ENCODE measurements around the gene AKNA.
A peak's percentile ranks its signal among the peaks of the same experiment; 100 is the strongest.

AKNA gene

DNA sequence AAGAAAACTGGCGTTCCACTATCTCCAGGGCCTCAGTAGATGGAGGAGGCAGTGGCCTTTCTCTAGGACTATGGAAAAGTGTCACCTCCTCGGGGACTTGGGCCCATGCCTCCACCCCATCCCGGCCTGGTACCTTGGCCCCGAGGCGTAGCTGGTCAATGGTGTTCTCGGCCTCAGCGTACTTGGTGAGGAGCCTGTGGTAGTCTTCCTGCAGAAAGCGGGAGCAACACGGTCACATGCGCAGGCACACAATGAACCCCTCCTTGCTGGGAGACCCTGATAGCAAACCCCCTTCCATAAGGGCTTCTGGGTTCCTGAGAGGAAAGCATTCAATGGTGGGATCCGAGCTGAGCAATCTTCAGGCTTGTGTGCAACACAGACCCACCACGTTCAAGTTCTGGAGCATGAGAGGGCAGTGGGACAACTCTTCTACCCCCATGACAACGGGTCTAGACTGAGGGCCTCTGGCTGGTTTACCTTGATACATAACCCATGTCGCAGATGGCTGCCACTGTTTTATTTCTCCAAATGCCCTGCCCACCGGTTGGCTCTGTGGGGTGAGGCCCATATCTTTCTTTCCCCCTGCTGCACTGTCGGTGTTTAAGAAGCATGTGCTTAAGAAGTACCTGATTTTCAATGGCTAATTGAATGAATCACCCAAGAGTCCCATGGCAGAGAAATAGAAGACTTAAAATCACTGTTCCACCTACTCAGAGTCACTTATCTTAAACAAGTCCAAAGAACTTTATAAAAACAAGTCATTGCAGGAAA lies 13.6 kb downstream of the AKNA start:
- no peak for DNase-seq

DNA sequence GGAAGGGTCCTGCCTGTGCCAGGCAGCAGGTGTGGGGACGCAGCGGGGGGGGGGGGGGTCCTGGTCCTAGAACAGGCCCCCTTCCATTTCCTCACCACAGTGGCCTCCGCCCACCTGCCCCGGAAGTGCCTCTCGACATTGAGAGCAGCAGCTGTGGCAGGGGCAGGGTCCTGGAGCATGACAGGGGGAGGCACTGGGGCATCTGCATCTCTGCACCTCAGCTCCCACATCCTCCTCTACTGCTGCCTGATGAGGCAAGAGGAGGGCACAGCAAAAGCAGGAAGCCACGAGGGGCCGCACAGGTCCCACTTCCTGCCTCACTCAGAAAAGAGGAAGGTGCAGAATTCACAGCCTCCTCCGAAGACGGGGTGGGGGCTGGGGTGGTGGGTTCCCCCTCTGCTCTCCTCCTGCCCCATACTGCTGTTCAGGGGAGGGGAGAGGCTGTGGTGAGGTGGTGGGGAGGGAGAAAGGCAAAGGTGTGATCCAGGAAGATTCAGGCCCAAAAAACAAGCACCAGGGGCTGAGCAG lies 14.8 kb downstream of the AKNA start:
- DNase-seq, result peak; percentile 88

DNA sequence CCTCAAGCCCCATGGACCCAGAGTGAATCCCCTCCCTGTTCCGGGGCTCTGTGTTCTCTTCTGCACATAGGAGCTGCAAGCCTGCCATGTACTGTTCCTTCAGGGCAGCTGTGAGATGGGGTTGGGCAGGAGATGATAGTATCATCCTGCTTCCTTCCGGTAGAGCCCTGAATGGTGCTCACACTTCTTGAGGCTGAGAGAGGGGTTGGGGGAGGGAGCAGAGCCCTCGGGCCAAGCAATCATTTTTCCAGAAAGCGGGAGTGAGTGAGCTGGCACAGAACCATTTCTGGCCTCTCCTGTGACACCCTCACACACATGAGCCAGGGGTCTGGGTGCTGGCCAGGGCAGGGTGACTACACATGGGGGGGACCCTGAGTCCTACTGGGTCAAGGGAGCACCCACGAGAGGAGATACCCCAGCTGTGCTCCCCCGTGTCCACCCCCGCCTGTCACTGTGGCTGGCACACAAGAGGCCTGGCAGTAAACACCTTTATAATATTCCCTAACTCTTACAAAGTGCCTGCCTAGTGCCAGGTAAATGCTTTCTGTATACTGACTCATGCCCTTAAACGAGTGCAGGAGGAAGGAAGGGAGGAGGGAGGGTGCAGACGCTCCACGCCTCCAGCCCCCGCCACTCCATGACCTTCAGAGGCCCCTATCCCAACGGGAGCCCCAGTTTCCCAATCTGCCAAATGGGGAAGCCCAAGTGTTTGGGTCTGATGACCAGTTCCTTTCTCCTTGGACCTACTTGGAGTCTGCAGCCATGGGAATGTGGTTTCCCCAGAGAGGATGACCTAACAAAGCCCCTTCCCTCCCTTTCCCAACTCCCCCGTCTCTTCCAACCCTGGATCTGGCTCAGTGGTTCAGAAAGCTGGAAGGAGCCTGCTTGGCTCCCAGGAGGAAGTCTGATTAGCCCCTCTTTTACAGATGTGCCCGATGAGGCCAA lies 15.5 kb downstream of the AKNA start:
- peak; percentile 69 for DNase-seq

DNA sequence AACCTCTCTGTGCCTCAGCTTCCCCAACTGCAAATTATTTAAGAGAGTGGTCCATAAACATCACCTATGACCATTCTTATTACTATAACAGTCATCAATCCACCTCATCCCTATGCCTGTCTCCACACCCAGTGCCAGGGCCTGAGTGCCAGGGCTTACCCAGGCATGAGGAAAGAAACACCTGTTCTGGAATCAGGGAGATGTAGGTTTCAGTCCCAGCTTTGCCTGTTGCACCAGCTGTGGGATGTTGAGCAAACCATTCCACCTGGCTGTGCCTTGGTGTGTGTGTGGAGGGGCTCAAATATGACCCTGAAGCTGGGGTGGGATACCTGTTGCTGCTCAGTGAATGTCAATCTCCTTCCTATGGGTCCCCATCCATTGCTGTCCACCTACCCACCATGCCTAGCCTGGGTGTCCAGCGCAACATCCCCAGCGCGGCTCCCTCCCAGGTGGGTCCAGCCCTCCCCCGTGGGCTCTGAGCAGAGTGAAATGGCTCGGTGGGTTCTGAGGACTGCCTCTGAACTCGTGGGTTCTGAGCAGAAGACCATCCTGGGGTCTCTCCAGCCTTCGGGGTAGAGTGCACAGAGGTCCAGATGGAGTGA lies 16.3 kb downstream of the AKNA start:
- no peak for DNase-seq

DNA sequence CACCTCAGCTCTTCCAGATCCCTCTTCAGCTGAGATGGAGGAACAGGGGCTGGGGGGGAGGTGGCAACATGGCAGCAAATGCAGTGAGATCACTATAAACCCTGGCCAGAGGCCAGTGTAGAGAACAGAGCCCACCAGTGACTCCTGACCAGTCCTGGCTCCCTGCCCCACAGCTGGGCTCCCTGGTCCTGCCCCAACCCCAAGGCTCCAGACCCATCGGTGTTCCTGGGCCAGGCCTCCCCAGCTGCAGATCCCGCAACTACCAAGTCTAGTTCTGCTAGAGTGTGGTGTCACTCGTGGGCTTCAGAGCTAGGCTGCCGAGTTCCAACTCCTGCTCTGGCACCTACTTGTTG lies 16.8 kb downstream of the AKNA start:
- no peak for DNase-seq

DNA sequence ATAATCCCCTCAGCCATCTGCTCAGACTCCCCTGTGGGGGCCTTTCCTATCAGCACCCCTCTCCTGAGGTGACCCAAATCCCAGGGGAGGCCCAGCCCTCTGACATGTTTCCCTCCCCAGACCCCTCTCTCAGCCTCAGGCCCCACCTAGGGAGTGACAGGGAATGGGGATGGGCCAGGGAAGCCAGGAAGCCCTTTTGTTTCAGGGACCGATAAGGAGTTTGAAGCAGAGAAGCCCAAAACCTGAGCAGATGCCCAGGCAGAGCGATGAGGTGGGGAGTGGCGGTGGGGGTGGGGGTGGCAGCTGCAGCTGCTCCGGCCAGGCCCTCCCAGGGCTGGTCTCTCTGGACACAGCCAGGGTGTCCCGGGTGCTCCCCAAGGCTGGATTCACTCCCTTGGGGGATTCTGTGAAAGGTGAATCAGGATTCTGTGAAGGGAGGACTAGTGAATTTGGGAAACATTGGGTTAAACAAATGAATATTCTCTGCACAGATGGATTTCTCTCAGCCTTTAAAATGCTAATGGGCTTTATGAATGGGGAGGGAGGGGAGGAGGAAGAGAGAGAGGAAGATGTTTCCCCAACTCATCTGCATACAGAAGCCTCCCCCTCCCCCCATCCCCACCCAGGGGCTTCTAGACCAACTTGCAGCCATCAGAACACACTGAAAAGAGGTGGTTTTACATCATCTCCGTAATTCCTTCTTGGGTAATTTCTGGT lies 17.4 kb downstream of the AKNA start:
- no peak for DNase-seq

DNA sequence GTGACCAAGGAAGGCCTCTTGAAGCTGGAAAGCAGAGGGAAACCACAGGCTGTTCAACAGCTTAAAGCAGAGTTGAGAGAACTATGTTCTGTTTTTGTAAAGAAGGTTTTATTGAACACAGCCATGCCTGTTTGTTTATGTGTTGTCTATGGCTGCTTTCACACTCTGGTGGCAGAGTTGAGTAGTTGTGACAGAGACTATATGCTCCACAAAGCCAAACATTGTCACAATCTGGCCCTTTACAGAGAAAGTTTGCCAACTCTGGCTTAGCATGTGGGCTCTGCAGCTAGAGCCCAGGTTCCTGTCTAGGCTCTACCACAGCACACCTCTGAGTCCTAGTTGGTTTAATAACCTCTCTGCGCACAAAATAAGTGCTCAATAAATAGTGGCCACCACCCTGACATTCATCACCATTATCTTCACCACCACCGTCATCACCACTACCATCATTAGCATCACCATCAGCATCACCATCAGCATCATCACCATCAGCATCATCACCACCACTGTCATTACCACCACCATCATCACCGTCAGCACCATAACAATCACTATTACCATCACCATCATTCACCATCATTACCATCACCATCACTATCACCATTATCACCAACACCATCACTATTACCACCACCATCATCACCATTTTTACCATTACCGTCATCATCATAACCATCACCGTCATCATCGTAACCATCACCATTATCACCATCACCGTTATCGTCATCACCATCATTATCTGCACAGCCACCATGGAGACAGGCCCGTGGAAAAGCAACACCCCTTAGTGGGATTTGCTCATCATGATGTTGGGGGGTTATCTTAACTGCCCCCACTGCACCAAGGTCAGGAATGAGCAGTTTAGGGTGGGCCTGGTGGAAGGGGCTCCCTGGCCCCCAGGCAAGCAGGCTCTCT lies 18.3 kb downstream of the AKNA start:
- DNase-seq, result no peak

DNA sequence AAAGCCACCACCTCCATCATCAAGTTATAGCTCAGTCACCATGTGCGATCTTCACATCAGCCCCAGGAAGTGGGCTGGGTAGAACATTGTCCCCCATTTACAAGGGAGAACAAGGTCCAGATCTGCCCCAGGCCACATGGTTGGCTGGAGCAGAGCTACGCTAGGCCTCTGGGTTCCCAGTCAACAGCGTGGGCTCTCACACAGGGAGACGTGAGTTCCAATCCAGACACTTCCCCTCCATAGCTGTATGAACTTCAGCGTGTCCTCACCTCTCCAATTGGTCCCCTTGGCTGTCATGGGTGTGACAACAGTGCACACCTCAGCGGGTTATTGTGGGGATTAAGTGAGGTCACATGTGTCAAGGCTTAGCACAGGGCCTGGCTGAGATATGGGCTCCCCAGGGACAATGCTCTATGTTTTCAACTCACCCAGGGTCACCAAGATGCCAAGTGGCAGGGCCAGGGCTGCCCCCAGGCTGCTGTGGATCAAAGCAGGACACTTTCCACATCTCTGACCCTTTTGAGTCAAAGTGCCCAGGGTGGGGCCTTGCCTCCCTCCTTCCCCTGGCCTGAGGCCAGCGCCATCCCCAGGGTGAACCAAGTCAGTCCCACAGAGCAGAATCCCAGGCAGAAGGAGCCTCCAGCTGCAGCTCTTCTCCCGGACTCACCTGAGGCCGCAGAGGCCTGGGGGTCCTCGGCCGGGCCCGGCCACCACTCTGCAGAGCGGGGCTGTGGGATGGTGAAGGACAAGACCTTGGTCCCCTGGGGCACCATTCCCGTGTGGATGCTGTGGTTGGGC lies 19.8 kb downstream of the AKNA start:
- DNase-seq, result no peak

DNA sequence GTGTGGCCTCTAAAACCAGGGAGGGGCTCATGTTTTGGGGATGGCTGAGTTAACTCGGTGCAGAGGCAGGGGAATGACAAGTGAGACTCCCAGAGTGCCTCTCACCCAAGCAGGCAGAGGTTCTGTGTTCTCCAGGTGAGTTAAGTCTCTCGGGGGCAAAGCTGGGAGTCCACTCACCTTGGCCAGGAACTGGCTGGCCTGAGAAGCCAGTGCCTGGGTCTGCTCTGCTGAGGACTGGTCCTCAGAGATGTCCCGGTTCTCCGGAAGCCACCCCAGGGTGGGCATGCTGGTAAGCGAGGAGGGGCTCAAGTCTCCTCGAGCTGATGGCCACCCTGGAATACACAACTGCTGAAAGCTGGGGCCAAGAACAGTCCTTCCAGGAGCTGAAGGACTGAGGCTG lies 20.4 kb downstream of the AKNA start:
- DNase-seq, result no peak

DNA sequence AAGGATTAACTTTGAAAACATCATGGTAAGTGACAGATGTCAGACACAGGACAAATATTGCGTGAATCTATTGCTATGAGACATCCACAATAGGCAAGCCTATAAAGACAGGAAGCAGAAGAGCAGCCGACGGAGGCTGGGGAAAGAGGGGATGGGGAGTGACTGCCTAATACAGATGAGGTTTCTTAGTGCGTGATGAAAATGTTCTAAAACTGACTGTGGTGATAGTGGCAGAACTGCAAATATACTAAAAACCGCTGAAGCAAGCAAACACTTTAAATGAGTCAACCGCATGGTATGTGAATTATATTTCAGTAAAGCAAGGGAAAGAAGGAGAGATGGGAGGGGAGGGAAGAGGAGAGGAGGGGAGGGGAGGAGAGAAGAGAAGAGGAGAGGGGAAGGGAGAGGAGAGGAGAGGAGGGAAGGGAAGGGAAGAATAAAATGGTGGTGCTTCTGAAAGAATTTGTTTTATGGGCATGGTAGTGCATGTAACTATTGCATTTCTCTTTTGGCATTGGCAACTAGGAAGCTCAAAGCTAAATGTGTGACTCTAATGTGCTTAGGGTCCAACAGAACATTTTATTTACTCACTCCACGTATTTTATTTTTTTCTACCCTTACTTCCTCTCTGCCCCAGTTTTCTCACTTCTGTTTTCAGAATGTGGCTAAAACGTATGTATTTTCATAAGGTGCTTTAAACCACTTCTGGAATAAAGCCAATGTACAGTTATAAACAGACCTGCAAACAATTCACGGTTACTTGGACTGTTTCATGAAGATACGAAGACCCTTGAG lies 21.3 kb downstream of the AKNA start:
- peak; percentile 69 for DNase-seq

DNA sequence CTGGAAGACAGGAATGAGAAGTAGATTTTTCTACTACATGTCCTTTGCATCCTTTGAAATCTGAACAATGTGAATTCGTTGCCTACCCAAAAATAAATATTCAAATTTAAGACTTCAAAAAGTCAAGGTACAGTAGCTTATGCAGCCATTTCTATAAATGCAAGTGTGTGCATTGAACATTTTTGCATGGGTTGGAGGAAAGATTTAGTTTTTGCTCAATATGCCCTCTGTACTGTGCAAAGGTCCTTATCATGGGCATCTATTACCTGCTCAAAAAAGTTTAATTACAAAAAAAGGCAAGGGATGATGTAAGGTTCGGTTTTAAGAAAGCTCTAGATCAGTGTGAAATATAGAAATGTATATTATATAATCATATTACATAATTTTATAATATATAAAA lies 22.6 kb downstream of the AKNA start:
- DNase-seq, result no peak

DNA sequence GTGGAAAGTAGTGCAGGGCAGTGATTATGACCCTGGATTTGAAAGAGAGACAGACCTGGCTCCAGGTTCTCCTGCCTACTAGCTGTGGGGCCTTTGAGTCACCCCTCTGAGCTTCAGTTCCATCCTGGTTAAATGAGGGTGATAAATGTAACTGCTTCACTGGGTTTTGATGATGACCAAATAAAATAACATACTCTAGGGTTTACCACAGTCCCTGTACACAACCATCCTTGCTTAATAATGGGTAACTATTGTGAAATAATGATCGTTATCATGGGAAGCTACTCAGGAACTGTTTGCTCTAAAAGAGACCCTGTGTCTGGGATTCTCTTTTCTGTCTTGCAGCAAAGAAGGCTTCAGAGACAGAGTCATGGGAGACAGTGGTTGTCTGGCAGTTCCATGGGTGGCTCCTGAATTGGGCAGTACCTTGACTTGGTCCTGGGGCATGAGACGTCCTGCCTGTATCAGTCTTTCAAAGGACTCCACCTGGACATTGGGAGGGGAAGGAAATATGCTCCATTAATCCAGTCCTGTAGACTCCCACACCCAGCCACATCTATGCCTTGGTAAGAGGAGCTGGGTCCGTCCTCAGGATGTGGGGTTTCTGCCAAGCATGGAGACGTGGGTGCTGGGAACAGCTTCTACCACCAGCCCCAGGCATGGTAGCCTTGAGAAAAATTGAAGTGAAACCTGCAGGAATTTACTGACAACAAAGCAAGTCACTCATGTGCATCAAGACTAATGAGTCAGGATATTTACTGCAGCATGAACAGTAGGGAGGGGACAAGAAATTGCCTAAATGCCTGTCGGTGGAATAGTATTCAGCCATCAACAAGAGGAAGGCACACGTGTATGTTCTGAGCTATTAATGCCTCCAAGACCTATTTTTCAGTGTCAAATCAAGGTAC lies 23.4 kb downstream of the AKNA start:
- no peak for DNase-seq

DNA sequence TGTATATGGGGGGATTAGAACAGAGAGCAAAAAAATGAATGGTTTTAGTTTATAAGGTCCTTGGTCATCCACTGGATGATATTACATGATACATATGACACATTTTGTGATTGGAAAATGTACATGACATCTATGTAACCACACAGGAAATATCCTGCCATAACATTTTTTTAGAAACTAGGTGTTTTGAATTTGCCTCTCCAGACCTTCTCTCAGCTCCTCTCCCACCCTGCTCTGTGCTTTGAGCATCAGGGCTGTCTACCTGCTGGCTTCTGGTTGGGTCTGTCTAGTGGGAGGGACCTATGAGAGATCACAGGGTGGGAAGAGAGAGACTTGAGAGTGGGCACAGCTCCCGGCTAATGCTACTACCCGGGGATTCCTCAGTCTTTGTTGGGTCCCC lies 24.4 kb downstream of the AKNA start:
- peak; percentile 46 for DNase-seq

DNA sequence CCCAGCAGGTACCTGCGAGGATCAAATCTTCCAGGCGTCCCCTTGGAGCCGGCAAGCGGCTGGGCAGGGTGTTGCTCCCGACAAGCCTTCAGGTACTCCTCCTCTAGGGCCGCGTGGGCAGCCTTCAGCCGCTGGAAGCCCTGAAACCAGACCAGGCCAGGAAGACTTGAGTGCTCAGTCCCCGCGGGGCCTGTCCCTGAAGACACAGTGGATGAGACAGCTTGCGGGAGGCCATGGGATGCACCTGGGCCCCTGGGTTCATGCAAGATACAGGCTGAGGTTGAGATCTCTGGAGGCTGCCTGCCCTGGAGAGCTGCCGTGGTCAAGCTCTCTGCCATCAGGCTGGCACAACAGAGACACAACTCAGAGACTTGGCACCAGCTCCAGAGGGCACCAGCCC lies 25.4 kb downstream of the AKNA start:
- DNase-seq, result no peak

DNA sequence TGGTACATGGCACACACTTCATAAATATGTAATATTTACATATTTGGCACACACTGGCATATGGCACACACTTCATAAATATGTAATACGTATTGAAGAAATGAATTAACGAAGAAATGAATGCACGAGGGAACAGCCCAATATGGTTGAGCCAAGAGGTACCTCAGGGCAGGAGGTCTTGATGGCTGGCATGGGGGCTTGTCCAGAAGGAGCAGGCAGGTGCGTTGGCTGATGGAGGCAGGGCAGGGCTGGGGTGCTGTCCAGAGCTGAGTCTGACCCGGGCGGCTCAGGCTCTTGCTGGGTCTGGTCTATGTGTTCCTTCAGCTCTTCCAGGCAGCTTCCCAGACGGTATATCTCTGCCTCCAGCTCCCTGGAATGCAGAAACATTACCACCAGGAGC lies 26.2 kb downstream of the AKNA start:
- no peak for DNase-seq

DNA sequence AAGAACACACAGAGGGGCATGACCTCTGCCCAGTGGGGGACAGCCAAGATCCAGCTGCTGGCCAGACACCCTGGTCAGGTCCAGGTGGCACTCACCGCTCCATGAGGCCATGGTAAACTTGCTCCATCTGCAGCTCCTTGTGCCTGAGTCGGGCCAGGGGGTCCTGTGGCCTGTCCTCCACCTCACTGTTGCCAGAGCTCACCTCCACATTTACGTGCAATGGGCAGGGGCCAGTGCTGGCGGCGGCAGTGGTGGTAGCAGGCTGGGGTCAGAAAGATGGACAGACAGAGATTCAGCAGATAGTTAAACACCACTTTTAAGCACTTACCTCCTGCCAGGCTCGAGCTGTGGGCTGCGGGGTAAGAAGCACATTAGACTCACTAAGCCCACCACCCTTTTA lies 28.0 kb downstream of the AKNA start:
- no peak for DNase-seq

DNA sequence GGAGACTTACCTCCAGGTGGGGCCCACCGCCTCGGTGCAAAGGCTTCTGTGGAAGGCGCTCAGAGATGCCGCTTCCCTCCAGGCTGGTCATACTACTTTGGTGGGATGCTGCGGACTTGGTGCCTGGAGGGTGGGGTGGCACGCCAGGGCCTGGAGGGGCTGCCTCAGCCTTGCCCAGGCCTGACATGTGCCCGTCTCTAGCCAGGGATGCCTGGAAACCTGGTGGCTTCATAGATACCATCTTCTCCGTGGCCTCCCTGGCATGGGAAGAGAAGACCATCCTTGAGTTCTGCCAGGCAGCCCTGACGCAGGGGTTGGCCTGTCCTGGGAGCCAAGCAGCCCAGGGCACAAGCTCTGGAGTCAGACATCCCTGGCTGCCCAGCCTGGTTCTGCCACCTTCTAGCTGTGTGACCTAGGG lies 29.9 kb downstream of the AKNA start:
- no peak for DNase-seq

DNA sequence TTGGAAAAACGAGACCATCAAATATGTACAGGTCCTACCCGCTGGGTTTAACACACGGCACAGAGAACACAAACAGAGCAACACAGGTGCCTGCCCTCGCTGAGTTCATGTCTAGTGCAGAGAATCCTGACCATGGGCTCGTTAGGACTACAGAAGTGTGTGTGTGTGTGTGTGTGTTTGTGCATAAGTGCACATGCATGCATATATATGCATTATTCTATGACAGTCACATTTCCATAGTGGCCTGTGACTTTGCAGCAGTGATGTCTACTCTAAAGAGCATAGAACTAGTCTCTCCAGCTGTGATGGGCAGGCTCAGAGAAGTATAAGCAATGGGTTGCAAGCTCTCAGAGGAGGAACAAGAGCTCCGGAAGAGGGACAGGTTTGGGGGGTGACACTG lies 30.4 kb downstream of the AKNA start:
- no peak for DNase-seq

DNA sequence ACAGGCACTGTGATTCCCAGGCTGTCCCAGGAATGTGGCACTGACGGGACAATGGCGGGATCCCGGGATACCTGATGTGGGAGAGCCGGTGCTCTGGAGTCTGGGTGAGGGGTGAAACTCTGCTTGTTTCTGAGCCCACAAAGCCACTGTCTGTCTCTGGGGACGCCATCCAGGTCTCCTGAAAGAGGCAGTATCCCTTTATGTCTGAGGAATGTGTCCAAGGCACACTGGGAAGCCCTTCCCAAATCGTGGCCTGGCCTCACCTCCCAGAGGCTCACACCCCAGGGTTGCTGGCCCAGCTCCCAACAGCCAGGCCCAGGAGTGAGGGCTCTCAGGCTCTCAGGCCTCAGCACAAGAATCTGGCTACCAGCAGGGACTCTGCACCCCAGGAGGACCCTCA lies 31.0 kb downstream of the AKNA start:
- DNase-seq, result no peak

Data from CD4-positive, alpha-beta T cell treated with Interleukin-17A for 4 hours (primary cell).